Panc1 (cell line): Measurements from ENCODE around the gene PKD1L1. TPM values are rescaled to one million over a fixed set of nuclear protein-coding genes. Genes with fewer than 3 reads are reported as not detected.

Source experiments
- ATAC-seq: fragments of 200-7000 bp; cut with Tn5 transposase; 2 replicates; pipeline ENCODE4 v1.9.1; 2020; ENCODE audit warnings: mild to moderate bottlenecking, moderate library complexity
- BruUV-seq: library from RNA; stranded (reverse); fragments of 400-500 nt; replicated peaks from 2 replicates; lab custom pipeline; 2021; lab: Mats Ljungman, UMichigan
- CTCF ChIA-PET: fragments of 300-600 bp; sonication (Branson Sonifier 250); formaldehyde crosslinking; loops from one replicate; lab custom pipeline; 2022; ENCODE audit warnings: antibody characterized with exemption; lab: Charles Lee
- POLR2A ChIA-PET: fragments of 300-600 bp; sonication (Branson Sonifier 250); formaldehyde crosslinking; loops from one replicate; lab custom pipeline; 2022; ENCODE audit warnings: antibody characterized with exemption; lab: Charles Lee
- DNase-seq: peaks from one replicate; pipeline ENCODE4 v3.0.0-alpha.2; 2010; ENCODE audit warnings: low read depth, low spot score
- H3K27ac ChIP-seq: 2 replicates; pipeline ENCODE4 v1.5.1; 2011; ENCODE audit warnings: mild to moderate bottlenecking, low read length, inconsistent platforms
- H3K27me3 ChIP-seq: fragments of 200-500 bp; sonication (Bioruptor generic); 2 replicates; pipeline ENCODE4 v1.6.0; 2014; ENCODE audit warnings: low read length, inconsistent platforms; ENCODE audit not compliant: control insufficient read depth, insufficient read depth
- H3K36me3 ChIP-seq: fragments of 200-500 bp; sonication (Bioruptor generic); 2 replicates; pipeline ENCODE4 v1.5.1; 2014; ENCODE audit warnings: inconsistent platforms, mild to moderate bottlenecking, low read length, moderate library complexity; ENCODE audit not compliant: control insufficient read depth, insufficient read depth
- H3K4me1 ChIP-seq: 2 replicates; pipeline ENCODE4 v1.5.1; 2011; ENCODE audit warnings: inconsistent platforms, mild to moderate bottlenecking, low read length, moderate library complexity; ENCODE audit not compliant: control insufficient read depth, insufficient read depth
- H3K4me3 ChIP-seq, 2 experiments: 2 replicates each; pipeline ENCODE4 v1.5.1; 2011 to 2012; ENCODE audit warnings: low read depth in 2 of 2, low read length in 2 of 2, mild to moderate bottlenecking in 2 of 2, inconsistent platforms in 1 of 2, moderate library complexity in 1 of 2
- H3K9me3 ChIP-seq: fragments of 200-500 bp; sonication (Bioruptor generic); 2 replicates; pipeline ENCODE4 v1.5.1; 2014; ENCODE audit warnings: low read depth, mild to moderate bottlenecking, inconsistent platforms, low read length, moderate library complexity; ENCODE audit not compliant: control insufficient read depth, insufficient read depth
- POLR2AphosphoS5 ChIP-seq: IDR thresholded peaks from 2 replicates; pipeline ENCODE4 v1.6.1; 2012; ENCODE audit warnings: mild to moderate bottlenecking, low read depth, low read length, moderate library complexity
- SIN3A ChIP-seq: IDR thresholded peaks from 2 replicates; pipeline ENCODE4 v1.6.1; 2012; ENCODE audit warnings: low read depth, mild to moderate bottlenecking, low read length, moderate library complexity, borderline replicate concordance; ENCODE audit not compliant: insufficient read depth
- TCF7L2 ChIP-seq: IDR thresholded peaks from 2 replicates; pipeline ENCODE4 v1.6.1; 2011; ENCODE audit warnings: mild to moderate bottlenecking, low read depth, low read length, inconsistent platforms
- in situ Hi-C: cut with HindIII; loops from 2 replicates; pipeline ENCODE4 v1.10.0; 2016; ENCODE audit warnings: low sequenced_read_pairs, low pct_unique_long_range_greater_than_20kb
- intact Hi-C: fragments of 100-400 bp; cut with micrococcal nuclease; formaldehyde crosslinking; loops from one replicate; pipeline ENCODE4 v1.10.0; 2022; ENCODE audit not compliant: unreplicated experiment
- total RNA-seq: library from RNA; stranded (reverse); gene quantifications from one replicate; pipeline ENCODE4 v1.2.1, GENCODE V29; 2021; ENCODE audit not compliant: unreplicated experiment
- TF ChIP-seq, protein P1 (sequence below): fragments of 450-650 bp; IDR thresholded peaks from 2 replicates; pipeline ENCODE4 v1.5.1; 2017; ENCODE audit warnings: mild to moderate bottlenecking
- TF ChIP-seq, protein P2 (sequence below), 2 experiments: IDR thresholded peaks; 2 replicates each; pipeline ENCODE4 v1.6.1; 2011 to 2012; ENCODE audit warnings: low read depth in 2 of 2, control low read depth in 1 of 2, low read length in 1 of 2, mild to moderate bottlenecking in 1 of 2, moderate library complexity in 1 of 2; ENCODE audit not compliant: insufficient read depth in 1 of 2

The PKD1L1 gene
- total RNA-seq, 1 experiment from 2014 or later, result 2.2 TPM

DNA sequence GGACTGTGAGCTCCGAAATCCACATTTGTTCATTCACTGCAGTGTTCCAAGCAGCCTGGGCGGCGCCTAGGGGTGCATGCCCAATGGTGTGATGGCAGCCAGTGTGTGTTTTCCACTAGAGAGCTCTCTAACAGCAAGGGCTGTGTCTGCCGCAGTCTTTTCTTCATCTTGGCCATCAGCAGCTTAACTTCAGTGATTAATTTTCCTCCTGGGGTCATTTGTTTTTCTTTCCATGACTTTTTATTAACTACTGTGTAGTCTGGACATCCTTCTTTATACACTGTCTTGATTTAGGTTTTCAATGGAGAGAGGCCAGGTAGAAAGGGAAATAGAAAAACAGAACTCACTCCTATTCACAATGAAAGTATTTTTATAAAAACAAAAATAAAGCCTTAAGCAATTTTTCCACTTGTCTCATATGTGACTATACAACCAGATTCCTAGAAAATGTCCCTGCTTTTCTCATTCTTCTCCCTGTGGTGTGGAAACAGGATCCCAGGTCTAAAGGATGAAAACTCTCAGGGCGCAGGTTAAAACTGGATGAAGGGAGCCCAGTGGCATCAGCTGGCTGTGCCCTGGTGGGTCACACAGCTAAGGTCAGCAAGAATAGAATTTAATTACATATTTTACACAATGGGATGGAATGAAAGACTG lies 176.8 kb downstream of the PKD1L1 start:
- no peak for DNase-seq
- intact Hi-C loops, result no loop called here
- no TSS peak for BruUV-seq

DNA sequence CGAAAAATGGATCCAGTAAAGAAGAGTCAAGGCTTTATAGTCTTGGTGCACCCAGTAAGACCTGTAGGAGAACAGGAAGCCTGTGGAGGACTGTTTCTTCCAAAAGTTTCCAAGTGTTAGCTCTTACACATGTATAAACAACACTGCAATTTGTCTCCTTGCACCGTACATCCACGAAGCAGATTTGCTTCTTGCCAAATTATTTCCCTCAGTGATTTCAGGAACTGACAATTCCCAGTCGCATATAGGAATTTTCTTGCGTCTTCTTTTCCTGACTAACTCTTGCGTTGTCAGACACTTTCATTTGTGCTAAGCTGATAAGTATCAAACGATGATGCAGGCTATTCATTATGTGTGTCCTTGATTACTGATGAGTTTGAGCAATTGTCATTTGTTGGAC lies 182.1 kb downstream of the PKD1L1 start:
- H3K27ac ChIP-seq, result peak overlapping the region; percentile 100
- in situ Hi-C loops, result no loop called here
- DNase-seq, result no peak
- ChIA-PET CTCF (no interaction called here), POLR2A (no interaction called here)
- TF ChIP-seq POLR2AphosphoS5 (no peak), TCF7L2 (no peak), SIN3A (no peak)
- TF ChIP-seq, protein P1, sequence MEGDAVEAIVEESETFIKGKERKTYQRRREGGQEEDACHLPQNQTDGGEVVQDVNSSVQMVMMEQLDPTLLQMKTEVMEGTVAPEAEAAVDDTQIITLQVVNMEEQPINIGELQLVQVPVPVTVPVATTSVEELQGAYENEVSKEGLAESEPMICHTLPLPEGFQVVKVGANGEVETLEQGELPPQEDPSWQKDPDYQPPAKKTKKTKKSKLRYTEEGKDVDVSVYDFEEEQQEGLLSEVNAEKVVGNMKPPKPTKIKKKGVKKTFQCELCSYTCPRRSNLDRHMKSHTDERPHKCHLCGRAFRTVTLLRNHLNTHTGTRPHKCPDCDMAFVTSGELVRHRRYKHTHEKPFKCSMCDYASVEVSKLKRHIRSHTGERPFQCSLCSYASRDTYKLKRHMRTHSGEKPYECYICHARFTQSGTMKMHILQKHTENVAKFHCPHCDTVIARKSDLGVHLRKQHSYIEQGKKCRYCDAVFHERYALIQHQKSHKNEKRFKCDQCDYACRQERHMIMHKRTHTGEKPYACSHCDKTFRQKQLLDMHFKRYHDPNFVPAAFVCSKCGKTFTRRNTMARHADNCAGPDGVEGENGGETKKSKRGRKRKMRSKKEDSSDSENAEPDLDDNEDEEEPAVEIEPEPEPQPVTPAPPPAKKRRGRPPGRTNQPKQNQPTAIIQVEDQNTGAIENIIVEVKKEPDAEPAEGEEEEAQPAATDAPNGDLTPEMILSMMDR, result no peak
- TF ChIP-seq, protein P2, sequence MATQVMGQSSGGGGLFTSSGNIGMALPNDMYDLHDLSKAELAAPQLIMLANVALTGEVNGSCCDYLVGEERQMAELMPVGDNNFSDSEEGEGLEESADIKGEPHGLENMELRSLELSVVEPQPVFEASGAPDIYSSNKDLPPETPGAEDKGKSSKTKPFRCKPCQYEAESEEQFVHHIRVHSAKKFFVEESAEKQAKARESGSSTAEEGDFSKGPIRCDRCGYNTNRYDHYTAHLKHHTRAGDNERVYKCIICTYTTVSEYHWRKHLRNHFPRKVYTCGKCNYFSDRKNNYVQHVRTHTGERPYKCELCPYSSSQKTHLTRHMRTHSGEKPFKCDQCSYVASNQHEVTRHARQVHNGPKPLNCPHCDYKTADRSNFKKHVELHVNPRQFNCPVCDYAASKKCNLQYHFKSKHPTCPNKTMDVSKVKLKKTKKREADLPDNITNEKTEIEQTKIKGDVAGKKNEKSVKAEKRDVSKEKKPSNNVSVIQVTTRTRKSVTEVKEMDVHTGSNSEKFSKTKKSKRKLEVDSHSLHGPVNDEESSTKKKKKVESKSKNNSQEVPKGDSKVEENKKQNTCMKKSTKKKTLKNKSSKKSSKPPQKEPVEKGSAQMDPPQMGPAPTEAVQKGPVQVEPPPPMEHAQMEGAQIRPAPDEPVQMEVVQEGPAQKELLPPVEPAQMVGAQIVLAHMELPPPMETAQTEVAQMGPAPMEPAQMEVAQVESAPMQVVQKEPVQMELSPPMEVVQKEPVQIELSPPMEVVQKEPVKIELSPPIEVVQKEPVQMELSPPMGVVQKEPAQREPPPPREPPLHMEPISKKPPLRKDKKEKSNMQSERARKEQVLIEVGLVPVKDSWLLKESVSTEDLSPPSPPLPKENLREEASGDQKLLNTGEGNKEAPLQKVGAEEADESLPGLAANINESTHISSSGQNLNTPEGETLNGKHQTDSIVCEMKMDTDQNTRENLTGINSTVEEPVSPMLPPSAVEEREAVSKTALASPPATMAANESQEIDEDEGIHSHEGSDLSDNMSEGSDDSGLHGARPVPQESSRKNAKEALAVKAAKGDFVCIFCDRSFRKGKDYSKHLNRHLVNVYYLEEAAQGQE (IDR thresholded peaks at IDR 0.05; ENCODE audit: insufficient read depth in 1 of 2, low read depth in 2 of 2, low read length in 1 of 2), result no peak
- H3K27me3 ChIP-seq, result no peaks in the 10 kb centered on the region
- H3K36me3 ChIP-seq, result no peaks in the 10 kb centered on the region
- H3K4me1 ChIP-seq, result peaks cover 31% of the 10 kb centered on the region
- ATAC-seq, result no peak
- intact Hi-C loops, result no loop called here
- BruUV-seq, result no TSS peak
- H3K4me3 ChIP-seq, result no peak overlapping the region
- H3K9me3 ChIP-seq, result peaks cover 6% of the 10 kb centered on the region; the same call in 1 of the 2 replicates

More for the DNA sequence above, 176.8 kb downstream of the PKD1L1 start:
- in situ Hi-C loops, result no loop called here
- H3K4me1 ChIP-seq, result peaks cover 22% of the 10 kb centered on the region
- H3K4me3 ChIP-seq, result no peak overlapping the region
- peaks cover 8% of the 10 kb centered on the region; the same call in 1 of the 2 replicates for H3K9me3 ChIP-seq
- no peaks in the 10 kb centered on the region for H3K36me3 ChIP-seq
- ChIA-PET CTCF (no interaction called here), POLR2A (interaction anchor here (0.8 to 1.1 kb wide), 2 partner anchors 9 to 12 kb away, joined by 3 read pairs; no protein-coding TSS in a partner anchor)
- no peaks in the 10 kb centered on the region for H3K27me3 ChIP-seq
- H3K27ac ChIP-seq, result peak overlapping the region; percentile 100
- ATAC-seq, result peak; percentile 89
- no peak for TF ChIP-seq TCF7L2
- no peak for TF ChIP-seq POLR2AphosphoS5
- TF ChIP-seq, protein P1, result no peak
- no peak for TF ChIP-seq SIN3A
- TF ChIP-seq, protein P2 (IDR thresholded peaks at IDR 0.05; ENCODE audit: insufficient read depth in 1 of 2, low read depth in 2 of 2, low read length in 1 of 2), result no peak
